ENCODE results near the gene ABHD6. TPM values are rescaled to one million over a fixed set of nuclear protein-coding genes. Genes with fewer than 3 reads are reported as not detected.

ABHD6 gene
- total RNA-seq, 1 experiment from 2014 or later, result 12.7 TPM

GRCh38 chr3:58296269-58296668 is 58.7 kb downstream of the ABHD6 start:
- H3K36me3 ChIP-seq (ENCODE audit: control insufficient read depth in 1 of 2, insufficient read depth in 2 of 2, low read length in 2 of 2), result no peaks in the 10 kb centered on the region
- intact Hi-C loops (cut with micrococcal nuclease), result no loop called here
- BruUV-seq (replicated peaks), result no TSS peak
- no peaks in the 10 kb centered on the region for H3K9me2 ChIP-seq (ENCODE audit: insufficient read depth)
- ChIA-PET POLR2A (interaction anchor here (1.5 kb wide), 1 partner anchor 10 kb away, joined by 6 read pairs; the partner anchor contains the start of genes HTD2 and RPP14), RAD21 (ENCODE audit: low non-redundant PET in 1 of 2, low total read pairs in 2 of 2, uncharacterized antibody in 2 of 2, unreplicated experiment in 2 of 2) (no interaction called here), CTCF (interaction anchor here (8.2 kb wide), 1 partner anchor 108 kb away, joined by 116 read pairs; no protein-coding TSS in a partner anchor)
- DNase-seq (ENCODE audit: low read depth, low spot score), result no peak
- TF ChIP-seq JUND (IDR thresholded peaks at IDR 0.05) (no peak), ATF3 (IDR thresholded peaks at IDR 0.05) (no peak), RAD21 (IDR thresholded peaks at IDR 0.05; ENCODE audit: low read depth) (no peak), FOSL1 (IDR thresholded peaks at IDR 0.05; ENCODE audit: low read depth) (no peak), ZNF274 (IDR thresholded peaks at IDR 0.05; ENCODE audit: low read depth, low read length) (no peak), CTCF (IDR thresholded peaks at IDR 0.05 in 2 of 3, conservative IDR thresholded peaks at IDR 0.05 in 1 of 3; ENCODE audit: borderline replicate concordance in 1 of 3, insufficient read depth in 1 of 3, low read depth in 2 of 3, low read length in 2 of 3) (no peak)
- H3K4me1 ChIP-seq (ENCODE audit: control insufficient read depth in 1 of 2, insufficient read depth in 2 of 2, low read length in 2 of 2), result no peaks in the 10 kb centered on the region
- no peak overlapping the region for H3K4me3 ChIP-seq (replicated peaks in 1 of 2; ENCODE audit: low read depth in 1 of 2, low read length in 2 of 2)
- no peaks in the 10 kb centered on the region for H4K20me1 ChIP-seq (ENCODE audit: insufficient read depth)
- no peak overlapping the region for H2AFZ ChIP-seq (ENCODE audit: low read depth, low read length, poor library complexity, severe bottlenecking)
- H3K9ac ChIP-seq (ENCODE audit: low read length), result no peak overlapping the region
- H3K4me2 ChIP-seq (ENCODE audit: low read length), result no peak overlapping the region
- no peaks in the 10 kb centered on the region for H3K79me2 ChIP-seq (ENCODE audit: insufficient read depth, low read length)
- no peak for ATAC-seq
- no peaks in the 10 kb centered on the region for H3K9me3 ChIP-seq (ENCODE audit: control insufficient read depth in 1 of 2, insufficient read depth in 1 of 2, low read depth in 1 of 2, low read length in 2 of 2)
- no peak overlapping the region for H3K27ac ChIP-seq (ENCODE audit: low read depth, low read length)
- H3K27me3 ChIP-seq (ENCODE audit: insufficient read depth, low read length), result no peaks in the 10 kb centered on the region

GRCh38 chr3:58296843-58297242 is 59.3 kb downstream of the ABHD6 start:
- no peak overlapping the region for H3K27ac ChIP-seq (ENCODE audit: low read depth, low read length)
- BruUV-seq (replicated peaks), result no TSS peak
- H2AFZ ChIP-seq (ENCODE audit: low read depth, low read length, poor library complexity, severe bottlenecking), result no peak overlapping the region
- H3K9ac ChIP-seq (ENCODE audit: low read length), result no peak overlapping the region
- no peaks in the 10 kb centered on the region for H3K4me1 ChIP-seq (ENCODE audit: control insufficient read depth in 1 of 2, insufficient read depth in 2 of 2, low read length in 2 of 2)
- H3K79me2 ChIP-seq (ENCODE audit: insufficient read depth, low read length), result no peaks in the 10 kb centered on the region
- no peak overlapping the region for H3K4me2 ChIP-seq (ENCODE audit: low read length)
- no peak for DNase-seq (ENCODE audit: low read depth, low spot score)
- intact Hi-C loops (cut with micrococcal nuclease), result no loop called here
- no peaks in the 10 kb centered on the region for H4K20me1 ChIP-seq (ENCODE audit: insufficient read depth)
- ChIA-PET POLR2A (no interaction called here), RAD21 (ENCODE audit: low non-redundant PET in 1 of 2, low total read pairs in 2 of 2, uncharacterized antibody in 2 of 2, unreplicated experiment in 2 of 2) (no interaction called here), CTCF (interaction anchor here (8.2 kb wide), 1 partner anchor 109 kb away, joined by 116 read pairs; no protein-coding TSS in a partner anchor)
- H3K36me3 ChIP-seq (ENCODE audit: control insufficient read depth in 1 of 2, insufficient read depth in 2 of 2, low read length in 2 of 2), result no peaks in the 10 kb centered on the region
- no peak overlapping the region for H3K4me3 ChIP-seq (replicated peaks in 1 of 2; ENCODE audit: low read depth in 1 of 2, low read length in 2 of 2)
- H3K9me2 ChIP-seq (ENCODE audit: insufficient read depth), result no peaks in the 10 kb centered on the region
- ATAC-seq, result no peak
- no peaks in the 10 kb centered on the region for H3K27me3 ChIP-seq (ENCODE audit: insufficient read depth, low read length)
- H3K9me3 ChIP-seq (ENCODE audit: control insufficient read depth in 1 of 2, insufficient read depth in 1 of 2, low read depth in 1 of 2, low read length in 2 of 2), result no peaks in the 10 kb centered on the region
- TF ChIP-seq TCF7L2 (IDR thresholded peaks at IDR 0.05; ENCODE audit: borderline replicate concordance, extremely low read depth, insufficient read depth, insufficient read length) (no peak), POLR2AphosphoS5 (IDR thresholded peaks at IDR 0.05; ENCODE audit: low read depth, low read length) (no peak), MAX (IDR thresholded peaks at IDR 0.05) (no peak), EGR1 (IDR thresholded peaks at IDR 0.05; ENCODE audit: low read depth) (no peak), CTCF (IDR thresholded peaks at IDR 0.05 in 2 of 3, conservative IDR thresholded peaks at IDR 0.05 in 1 of 3; ENCODE audit: borderline replicate concordance in 1 of 3, insufficient read depth in 1 of 3, low read depth in 2 of 3, low read length in 2 of 3) (no peak), ELF1 (IDR thresholded peaks at IDR 0.05; ENCODE audit: borderline replicate concordance, low read depth) (no peak), SRF (IDR thresholded peaks at IDR 0.05; ENCODE audit: low read depth) (no peak), POLR2A (IDR thresholded peaks at IDR 0.05; ENCODE audit: borderline replicate concordance, extremely low read depth, insufficient read depth, insufficient read length) (no peak), CBX3 (IDR thresholded peaks at IDR 0.05; ENCODE audit: low read depth) (no peak)
